Chondrocyte (in vitro differentiated cells): ENCODE measurements around the gene SCRT2. TPM values are rescaled to one million over a fixed set of nuclear protein-coding genes. Genes with fewer than 3 reads are reported as not detected.
A peak's percentile ranks its signal among the peaks of the same experiment; 100 is the strongest.

Source experiments
- DNase-seq: peaks from one replicate; pipeline ENCODE4 v3.0.0; 2021; ENCODE audit warnings: mixed read lengths, low spot score
- H3K27ac Mint-ChIP-seq: one replicate; pipeline ENCODE4 v1.8.0; 2021; ENCODE audit warnings: mild to moderate bottlenecking, moderate library complexity, mixed read lengths; ENCODE audit not compliant: unreplicated experiment
- H3K27me3 Mint-ChIP-seq: 2 replicates; pipeline ENCODE4 v1.8.0; 2021; ENCODE audit warnings: low read depth, mixed read lengths
- H3K36me3 Mint-ChIP-seq: 2 replicates; pipeline ENCODE4 v1.8.0; 2021; ENCODE audit warnings: low read depth, mixed read lengths
- H3K4me1 Mint-ChIP-seq: 2 replicates; pipeline ENCODE4 v1.8.0; 2021; ENCODE audit warnings: low read depth, mild to moderate bottlenecking, mixed read lengths
- H3K4me3 Mint-ChIP-seq: one replicate; pipeline ENCODE4 v1.8.0; 2021; ENCODE audit warnings: mild to moderate bottlenecking, moderate library complexity, mixed read lengths; ENCODE audit not compliant: unreplicated experiment
- H3K9me3 Mint-ChIP-seq: 2 replicates; pipeline ENCODE4 v1.8.0; 2021; ENCODE audit warnings: low read depth, mixed read lengths
- total RNA-seq: library from RNA; stranded (reverse); gene quantifications from 3 replicates; pipeline ENCODE4 v1.2.1, GENCODE V29; 2021
- TF ChIP-seq, protein P1 (sequence below): fragments of 200-600 bp; sonication (generic); IDR thresholded peaks from 2 replicates; pipeline ENCODE4 v1.5.0; 2021; ENCODE audit warnings: antibody characterized with exemption, mild to moderate bottlenecking, moderate library complexity

SCRT2 gene
- total RNA-seq, 1 donor from 2014 or later = not detected

DNA sequence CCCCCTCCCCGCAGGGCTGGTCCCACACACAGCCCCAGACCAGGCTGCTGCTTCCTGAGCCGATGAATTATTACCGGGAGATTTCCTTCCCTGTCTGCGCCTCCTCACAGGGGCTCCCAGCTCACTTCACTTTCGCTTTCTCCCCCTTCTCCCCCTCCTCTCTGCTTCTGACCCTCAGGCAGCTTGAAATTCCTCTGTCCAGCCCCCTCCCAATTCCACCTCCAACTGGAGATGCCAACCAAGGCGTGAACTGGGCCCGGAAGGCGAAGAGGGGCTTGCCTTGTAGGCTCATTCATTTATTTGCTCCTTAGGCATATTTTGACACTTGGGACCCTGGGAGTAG is 63.8 kb downstream of the SCRT2 start:
- Mint-ChIP-seq H3K27ac (no peak overlapping the region), H3K36me3 (peaks cover 4% of the 10 kb centered on the region), H3K4me3 (no peak overlapping the region), H3K9me3 (no peaks in the 10 kb centered on the region), H3K4me1 (peaks cover 4% of the 10 kb centered on the region), H3K27me3 (peaks cover 50% of the 10 kb centered on the region)
- DNase-seq = peak; percentile 20
- TF ChIP-seq, protein P1, sequence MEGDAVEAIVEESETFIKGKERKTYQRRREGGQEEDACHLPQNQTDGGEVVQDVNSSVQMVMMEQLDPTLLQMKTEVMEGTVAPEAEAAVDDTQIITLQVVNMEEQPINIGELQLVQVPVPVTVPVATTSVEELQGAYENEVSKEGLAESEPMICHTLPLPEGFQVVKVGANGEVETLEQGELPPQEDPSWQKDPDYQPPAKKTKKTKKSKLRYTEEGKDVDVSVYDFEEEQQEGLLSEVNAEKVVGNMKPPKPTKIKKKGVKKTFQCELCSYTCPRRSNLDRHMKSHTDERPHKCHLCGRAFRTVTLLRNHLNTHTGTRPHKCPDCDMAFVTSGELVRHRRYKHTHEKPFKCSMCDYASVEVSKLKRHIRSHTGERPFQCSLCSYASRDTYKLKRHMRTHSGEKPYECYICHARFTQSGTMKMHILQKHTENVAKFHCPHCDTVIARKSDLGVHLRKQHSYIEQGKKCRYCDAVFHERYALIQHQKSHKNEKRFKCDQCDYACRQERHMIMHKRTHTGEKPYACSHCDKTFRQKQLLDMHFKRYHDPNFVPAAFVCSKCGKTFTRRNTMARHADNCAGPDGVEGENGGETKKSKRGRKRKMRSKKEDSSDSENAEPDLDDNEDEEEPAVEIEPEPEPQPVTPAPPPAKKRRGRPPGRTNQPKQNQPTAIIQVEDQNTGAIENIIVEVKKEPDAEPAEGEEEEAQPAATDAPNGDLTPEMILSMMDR = no peak

Other genes with a start within 250 kb of the SCRT2 start
- 56.2 to 64.7 TPM (median 64.0 TPM) in 3 replicates for gene TBC1D20, start 213.3 kb downstream of the SCRT2 start, total RNA-seq
- gene CSNK2A1, start 132.0 kb downstream of the SCRT2 start, total RNA-seq = 121 to 129 TPM (median 122 TPM) in 3 replicates
- gene TCF15, start 65.5 kb downstream of the SCRT2 start, total RNA-seq = 0.28 to 0.50 TPM in 2 of 3 replicates, not detected in the other
- 19.3 to 20.8 TPM (median 20.6 TPM) in 3 replicates for gene SRXN1, start 22.6 kb downstream of the SCRT2 start, total RNA-seq
- gene SLC52A3, start 92.7 kb upstream of the SCRT2 start, total RNA-seq = not detected in 3 replicates
- 2.0 to 2.6 TPM (median 2.4 TPM) in 3 replicates for gene FAM110A, start 157.9 kb upstream of the SCRT2 start, total RNA-seq
- 0.12 TPM in 1 of 3 replicates, not detected in the others for gene ANGPT4, start 240.5 kb upstream of the SCRT2 start, total RNA-seq